Measurements from ENCODE around the gene ANKS1A.

DNA sequence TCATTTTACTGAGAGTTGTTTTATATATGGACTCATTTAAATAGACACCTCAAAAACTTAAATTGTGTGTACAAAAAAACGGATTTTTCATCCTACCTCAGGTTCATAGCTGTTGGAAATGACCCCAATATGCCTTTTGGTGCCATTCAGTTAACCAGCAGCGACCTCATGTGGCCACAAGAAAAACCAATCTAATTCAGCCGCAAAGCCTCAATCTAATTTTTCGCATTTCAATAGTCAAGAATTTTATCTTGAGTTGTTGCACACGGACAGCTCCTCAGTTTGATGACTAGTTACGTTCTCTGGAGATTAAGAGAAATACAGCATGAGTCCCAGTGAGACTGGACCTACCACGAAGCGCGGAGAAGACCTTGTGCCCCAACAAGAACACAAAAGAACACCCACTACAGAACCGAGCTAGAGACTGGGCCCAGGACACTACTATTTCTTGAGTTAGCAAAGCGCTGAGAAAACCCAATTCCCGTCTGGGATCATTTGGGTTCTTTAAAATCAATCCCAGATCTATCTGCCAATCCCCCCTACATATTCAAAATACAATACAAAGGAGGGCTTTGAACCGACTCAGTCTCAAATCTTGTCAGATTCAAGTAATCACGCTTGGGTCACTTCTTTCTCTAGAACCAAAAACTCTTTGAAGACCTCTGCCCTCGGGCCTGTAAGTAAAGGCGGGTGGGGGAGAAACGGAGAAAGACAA is 251.0 kb downstream of the ANKS1A start:
- TF ChIP-seq CTCF (conservative IDR thresholded peaks at IDR 0.05; ENCODE audit: low read depth, low read length) (peak; percentile 89), EZH2 (IDR thresholded peaks at IDR 0.05; ENCODE audit: borderline replicate concordance, low read depth, low read length, poor library complexity, severe bottlenecking) (no peak)
